Measurements from ENCODE around the gene HRH1. TPM values are rescaled to one million over a fixed set of nuclear protein-coding genes. Genes with fewer than 3 reads are reported as not detected.

The HRH1 gene
- total and polyA plus RNA-seq, 2 donors (not counting 3 experiments of a cell fraction or from before 2014, with no cell fraction given): 16.2 to 21.2 TPM

GRCh38 chr3:11138371-11138770, 15.9 kb upstream of the HRH1 start:
- CTCF ChIA-PET: interaction anchor here (0.6 to 1.0 kb wide), 2 partner anchors 17 to 1645 kb away, joined by 3 read pairs; no protein-coding TSS in a partner anchor
- intact Hi-C loops (cut with micrococcal nuclease) (loop anchor here (5.0 kb wide), 1 partner anchor 41 kb away; no protein-coding TSS in a partner anchor), dilution Hi-C loops (cut with MboI; ENCODE audit: extremely low pct_ligation_motif_present, low sequenced_read_pairs) (no loop called here)
- Histone ChIP-seq H3K9me1 (replicated peaks; ENCODE audit: control insufficient read depth, extremely low read depth, insufficient read depth, low read length) (no peaks in the 10 kb centered on the region), H3K4me1 (ENCODE audit: control insufficient read depth, extremely low read depth, insufficient read depth, low read length) (peaks cover 9% of the 10 kb centered on the region), H3K4me3 (replicated peaks in 1 of 3; ENCODE audit: insufficient read depth in 1 of 3, low read depth in 1 of 3, low read length in 3 of 3) (no peak overlapping the region), H3K9ac (replicated peaks; ENCODE audit: extremely low read depth, insufficient read depth, low read length) (no peak overlapping the region), H3K36me3 (ENCODE audit: control insufficient read depth in 2 of 2, extremely low read depth in 1 of 2, insufficient read depth in 2 of 2, low read length in 2 of 2) (no peaks in the 10 kb centered on the region), H3K27me3 (ENCODE audit: control insufficient read depth in 2 of 2, insufficient read depth in 2 of 2, low read length in 2 of 2) (no peaks in the 10 kb centered on the region), H2AFZ (ENCODE audit: low read depth, low read length) (no peak overlapping the region), H3K79me2 (ENCODE audit: control insufficient read depth, insufficient read depth, low read length) (no peaks in the 10 kb centered on the region), H3K9me3 (replicated peaks; ENCODE audit: control insufficient read depth, insufficient read depth, low read length) (no peaks in the 10 kb centered on the region), H3K4me2 (ENCODE audit: insufficient read depth, low read length) (no peak overlapping the region), H4K20me1 (replicated peaks; ENCODE audit: control insufficient read depth, extremely low read depth, insufficient read depth, low read length) (no peaks in the 10 kb centered on the region), H3K27ac (ENCODE audit: insufficient read depth, low read depth, low read length) (no peak overlapping the region)
- no peak for DNase-seq (ENCODE audit: low read depth, low spot score)
- BruUV-seq (replicated peaks): no TSS peak
- no peak for FAIRE-seq
- POLR2A ChIA-PET: no interaction called here
- TF ChIP-seq FOS (IDR thresholded peaks at IDR 0.05; ENCODE audit: borderline replicate concordance, insufficient read depth, low read length) (no peak), MAX (IDR thresholded peaks at IDR 0.05; ENCODE audit: insufficient read depth, insufficient read length) (no peak), MYC (IDR thresholded peaks at IDR 0.05; ENCODE audit: low read depth, low read length) (no peak), POLR2AphosphoS5 (IDR thresholded peaks at IDR 0.05; ENCODE audit: insufficient read depth, low read depth, low read length) (no peak), EZH2 (IDR thresholded peaks at IDR 0.05; ENCODE audit: borderline replicate concordance, low read depth, low read length, severe bottlenecking) (no peak), JUN (IDR thresholded peaks at IDR 0.05; ENCODE audit: borderline replicate concordance, insufficient read depth, insufficient read length, low read depth) (no peak), CTCF (IDR thresholded peaks at IDR 0.05; ENCODE audit: extremely low read depth in 1 of 2, insufficient read depth in 1 of 2, low read depth in 1 of 2, low read length in 2 of 2) (no peak), GATA2 (IDR thresholded peaks at IDR 0.05; ENCODE audit: insufficient read depth, insufficient read length, low read depth, low read length) (no peak), POLR2A (IDR thresholded peaks at IDR 0.05; ENCODE audit: low read depth, low read length) (no peak)
